Transverse colon (tissue), 4 donors: ENCODE results near the gene STXBP3. TPM values are rescaled to one million over a fixed set of nuclear protein-coding genes. Genes with fewer than 3 reads are reported as not detected.

Source experiments
- DNase-seq: peaks from one replicate; pipeline ENCODE4 v3.0.0-alpha.2; 2019
- H3K27ac ChIP-seq, 4 donors: fragments of 200-600 bp; sonication (generic); 2 replicates each; pipeline ENCODE4 v1.5.1; 2016 to 2018; ENCODE audit warnings: inconsistent platforms in 4 of 4
- H3K27me3 ChIP-seq: fragments of 200-600 bp; sonication (generic); 2 replicates; pipeline ENCODE4 v1.5.1; 2017; ENCODE audit warnings: inconsistent platforms
- H3K36me3 ChIP-seq, 4 donors: fragments of 200-600 bp; sonication (generic); 2 replicates each; pipeline ENCODE4 v1.5.1; 2017 to 2019; ENCODE audit warnings: inconsistent platforms in 4 of 4
- H3K4me1 ChIP-seq, 4 donors: fragments of 200-600 bp; sonication (generic); 2 replicates each; pipeline ENCODE4 v1.5.1; 2017 to 2020; ENCODE audit warnings: inconsistent platforms in 4 of 4
- H3K4me3 ChIP-seq, 4 donors: fragments of 200-600 bp; sonication (generic); 1 replicate in 1 of 4; 2 replicates in 3 of 4; pipeline versions ENCODE4 v1.5.1 to v1.6.1; 2017 to 2019; ENCODE audit warnings: inconsistent platforms in 4 of 4
- H3K9me3 ChIP-seq, 2 donors: fragments of 200-600 bp; sonication (generic); 2 replicates each; pipeline ENCODE4 v1.5.1; 2017 to 2019; ENCODE audit warnings: inconsistent platforms in 2 of 2
- CTCF ChIP-seq, 5 experiments: fragments of 200-600 bp in 3 of 5; fragments of 450-650 bp in 2 of 5; sonication (generic) in 3 of 5; IDR thresholded peaks; 1 replicate in 2 of 5; 2 replicates in 3 of 5; pipeline ENCODE4 v1.5.1; 2016 to 2017; ENCODE audit warnings: antibody characterized with exemption in 5 of 5, inconsistent platforms in 3 of 5, mild to moderate bottlenecking in 2 of 5, moderate library complexity in 1 of 5
- EP300 ChIP-seq: sonication (generic); formaldehyde crosslinking; IDR thresholded peaks from one replicate; pipeline ENCODE4 v1.6.1; 2017; ENCODE audit warnings: antibody characterized with exemption, low read depth
- POLR2A ChIP-seq: fragments of 450-650 bp; IDR thresholded peaks from one replicate; pipeline ENCODE4 v1.6.1; 2016; ENCODE audit warnings: antibody characterized with exemption, mild to moderate bottlenecking, moderate library complexity
- POLR2AphosphoS5 ChIP-seq, 3 donors: sonication (generic); formaldehyde crosslinking; IDR thresholded peaks; one replicate each; pipeline ENCODE4 v1.6.1; 2016; ENCODE audit warnings: antibody characterized with exemption in 3 of 3
- WGBS, 2 donors: methylation state at CpG; one replicate each; pipeline ENCODE4 v1.1.5; 2018; ENCODE audit warnings: low coverage in 1 of 2; 5-methylcytosine and 5-hydroxymethylcytosine counted together
- in situ Hi-C, 4 donors: fragments of 200-750 bp; cut with MboI; loops; one replicate each; pipeline versions ENCODE4 v1.15.0 to v1.15.1; 2017; ENCODE audit warnings: low sequenced_read_pairs in 3 of 4, low pct_ligation_motif_present in 1 of 4, low pct_unique_long_range_greater_than_20kb in 1 of 4
- intact Hi-C: fragments of 100-400 bp; cut with DNase I; formaldehyde crosslinking; loops from one replicate; pipeline ENCODE4 v1.15.1; 2023; ENCODE audit warnings: low total_unique reads
- total RNA-seq, 4 donors: library from RNA; depleted of rRNA; stranded (reverse); fragments of >200 nt; gene quantifications; one replicate each; pipeline ENCODE4 v1.1.0, GENCODE V29; 2016

Gene STXBP3
- total RNA-seq, 4 donors from 2014 or later = 33.3 to 134 (median 76.3) TPM

- no peak for TF ChIP-seq POLR2AphosphoS5 (IDR thresholded peaks at IDR 0.05)
- no peak for TF ChIP-seq EP300
- TF ChIP-seq POLR2A = no peak
- no peak for TF ChIP-seq CTCF (IDR thresholded peaks at IDR 0.05)
- in situ Hi-C loops = loop anchor here in 1 of 4 donors (5.0 kb wide), 1 partner anchor 82 kb away; no protein-coding TSS in a partner anchor
Observed at GRCh38 chr1:108815566-108815965, 69.1 kb downstream of the STXBP3 start.

GRCh38 chr1:108816049-108816893 lies 69.8 kb downstream of the STXBP3 start:
- H3K27ac ChIP-seq = peak overlapping the region; percentile 81 to 83 (median 82)
- H3K36me3 ChIP-seq = peaks cover 0 to 3% (median 0%) of the 10 kb centered on the region in 4 donors
- TF ChIP-seq POLR2AphosphoS5 (IDR thresholded peaks at IDR 0.05) (peak; percentile 28 to 52 (median 52)), POLR2A (no peak)
- peak overlapping the region in 2 of 4 donors; percentile 14 to 33 for H3K4me3 ChIP-seq
- intact Hi-C loops (no loop called here), in situ Hi-C loops (loop anchor here in 1 of 4 donors (5.0 kb wide), 1 partner anchor 81 kb away; no protein-coding TSS in a partner anchor)
- no peaks in the 10 kb centered on the region for H3K9me3 ChIP-seq
- WGBS, 2 donors = 28 to 40% methylated on average over 10 to 12 of the region's 12 CpGs
- H3K27me3 ChIP-seq = no peaks in the 10 kb centered on the region
- peak; percentile 56 for DNase-seq
- peaks cover 11 to 32% (median 23%) of the 10 kb centered on the region in 4 donors for H3K4me1 ChIP-seq

More at GRCh38 chr1:108815566-108815965, 69.1 kb downstream of the STXBP3 start:
- Histone ChIP-seq H3K36me3 (peaks cover 0 to 7% (median 0%) of the 10 kb centered on the region in 4 donors), H3K4me3 (no peak overlapping the region), H3K4me1 (peaks cover 11 to 32% (median 23%) of the 10 kb centered on the region in 4 donors), H3K27me3 (no peaks in the 10 kb centered on the region), H3K9me3 (no peaks in the 10 kb centered on the region), H3K27ac (peak overlapping the region; percentile 81 to 83 (median 82))
- intact Hi-C loops = no loop called here
- DNase-seq = no peak

- peak; percentile 33 for DNase-seq
- Histone ChIP-seq H3K36me3 (no peaks in the 10 kb centered on the region), H3K4me1 (peaks cover 11 to 32% (median 23%) of the 10 kb centered on the region in 4 donors), H3K9me3 (no peaks in the 10 kb centered on the region), H3K27ac (peak overlapping the region; percentile 81 to 83 (median 82)), H3K27me3 (no peaks in the 10 kb centered on the region), H3K4me3 (peak overlapping the region in 2 of 4 donors; percentile 14 to 33)
- WGBS, 2 donors = 21 to 25% methylated on average over 5 to 8 of the region's 8 CpGs
- intact Hi-C loops = no loop called here
- in situ Hi-C loops = loop anchor here in 1 of 4 donors (5.0 kb wide), 1 partner anchor 80 kb away; no protein-coding TSS in a partner anchor
- TF ChIP-seq CTCF (IDR thresholded peaks at IDR 0.05) (no peak), POLR2A (no peak), POLR2AphosphoS5 (IDR thresholded peaks at IDR 0.05) (no peak), EP300 (no peak)
Observed at GRCh38 chr1:108817016-108817415, 70.5 kb downstream of the STXBP3 start.

- Histone ChIP-seq H3K36me3 (no peaks in the 10 kb centered on the region), H3K4me1 (peaks cover 11 to 32% (median 23%) of the 10 kb centered on the region in 4 donors), H3K9me3 (no peaks in the 10 kb centered on the region), H3K27me3 (no peaks in the 10 kb centered on the region), H3K4me3 (no peak overlapping the region), H3K27ac (peak overlapping the region in 2 of 4 donors; percentile 82 to 83)
- TF ChIP-seq POLR2AphosphoS5 (IDR thresholded peaks at IDR 0.05) = no peak
- no peak for TF ChIP-seq EP300
- DNase-seq = no peak
- intact Hi-C loops = no loop called here
- in situ Hi-C loops = loop anchor here in 1 of 4 donors (5.0 kb wide), 1 partner anchor 79 kb away; no protein-coding TSS in a partner anchor
Observed at GRCh38 chr1:108817811-108818210, 71.3 kb downstream of the STXBP3 start.

GRCh38 chr1:108819878-108820277 lies 73.4 kb downstream of the STXBP3 start:
- no peaks in the 10 kb centered on the region for H3K27me3 ChIP-seq
- no peak for TF ChIP-seq EP300
- no peak for TF ChIP-seq CTCF (IDR thresholded peaks at IDR 0.05)
- no peak for TF ChIP-seq POLR2AphosphoS5 (IDR thresholded peaks at IDR 0.05)
- TF ChIP-seq POLR2A = no peak
- H3K9me3 ChIP-seq = no peaks in the 10 kb centered on the region
- intact Hi-C loops (no loop called here), in situ Hi-C loops (loop anchor here in 1 of 4 donors (5.0 kb wide), 1 partner anchor 77 kb away; no protein-coding TSS in a partner anchor)
- H3K27ac ChIP-seq = no peak overlapping the region
- H3K4me1 ChIP-seq = peaks cover 11 to 23% (median 20%) of the 10 kb centered on the region in 4 donors
- 74 to 76% methylated on average over 4 to 5 of the region's 5 CpGs for WGBS, 2 donors
- no peak overlapping the region for H3K4me3 ChIP-seq
- no peak for DNase-seq
- no peaks in the 10 kb centered on the region for H3K36me3 ChIP-seq
